Fibroblast of skin of right quadriceps (primary cell): Measurements from ENCODE around the gene CELSR2.

Experiments used
- DNase-seq: peaks from one replicate; pipeline ENCODE4 v3.0.0-alpha.2; 2013

Gene CELSR2

DNA sequence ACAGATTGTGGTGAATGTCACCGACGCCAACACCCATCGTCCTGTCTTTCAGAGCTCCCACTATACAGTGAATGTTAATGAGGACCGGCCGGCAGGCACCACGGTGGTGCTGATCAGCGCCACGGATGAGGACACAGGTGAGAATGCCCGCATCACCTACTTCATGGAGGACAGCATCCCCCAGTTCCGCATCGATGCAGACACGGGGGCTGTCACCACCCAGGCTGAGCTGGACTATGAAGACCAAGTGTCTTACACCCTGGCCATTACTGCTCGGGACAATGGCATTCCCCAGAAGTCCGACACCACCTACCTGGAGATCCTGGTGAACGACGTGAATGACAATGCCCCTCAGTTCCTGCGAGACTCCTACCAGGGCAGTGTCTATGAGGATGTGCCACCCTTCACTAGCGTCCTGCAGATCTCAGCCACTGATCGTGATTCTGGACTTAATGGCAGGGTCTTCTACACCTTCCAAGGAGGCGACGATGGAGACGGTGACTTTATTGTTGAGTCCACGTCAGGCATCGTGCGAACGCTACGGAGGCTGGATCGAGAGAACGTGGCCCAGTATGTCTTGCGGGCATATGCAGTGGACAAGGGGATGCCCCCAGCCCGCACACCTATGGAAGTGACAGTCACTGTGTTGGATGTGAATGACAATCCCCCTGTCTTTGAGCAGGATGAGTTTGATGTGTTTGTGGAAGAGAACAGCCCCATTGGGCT lies 3.0 kb downstream of the CELSR2 start:
- DNase-seq, result no peak

DNA sequence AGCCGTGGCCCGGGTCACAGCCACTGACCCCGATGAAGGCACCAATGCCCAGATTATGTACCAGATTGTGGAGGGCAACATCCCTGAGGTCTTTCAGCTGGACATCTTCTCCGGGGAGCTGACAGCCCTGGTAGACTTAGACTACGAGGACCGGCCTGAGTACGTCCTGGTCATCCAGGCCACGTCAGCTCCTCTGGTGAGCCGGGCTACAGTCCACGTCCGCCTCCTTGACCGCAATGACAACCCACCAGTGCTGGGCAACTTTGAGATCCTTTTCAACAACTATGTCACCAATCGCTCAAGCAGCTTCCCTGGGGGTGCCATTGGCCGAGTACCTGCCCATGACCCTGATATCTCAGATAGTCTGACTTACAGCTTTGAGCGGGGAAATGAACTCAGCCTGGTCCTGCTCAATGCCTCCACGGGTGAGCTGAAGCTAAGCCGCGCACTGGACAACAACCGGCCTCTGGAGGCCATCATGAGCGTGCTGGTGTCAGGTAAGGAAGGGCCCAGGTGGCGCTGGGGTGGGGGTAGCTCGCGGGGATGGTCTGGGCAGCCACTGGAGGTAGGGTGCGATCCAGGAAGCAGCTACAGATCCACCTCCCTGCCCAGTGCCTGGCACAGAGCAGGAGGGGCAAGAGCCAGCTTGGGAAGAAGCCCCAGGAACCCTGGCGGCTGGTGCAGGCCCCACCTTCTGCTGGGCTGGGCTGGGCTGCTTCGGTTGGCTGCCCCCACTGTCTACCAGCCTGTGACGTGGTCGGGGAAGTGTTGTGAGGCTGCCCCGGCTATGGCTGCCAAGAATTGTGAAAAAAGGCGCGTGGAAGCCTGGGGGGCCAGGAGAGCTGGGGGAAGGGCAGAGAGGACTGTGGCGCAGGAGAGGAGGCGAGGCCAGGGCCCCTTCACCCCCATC lies 3.8 kb downstream of the CELSR2 start:
- no peak for DNase-seq

DNA sequence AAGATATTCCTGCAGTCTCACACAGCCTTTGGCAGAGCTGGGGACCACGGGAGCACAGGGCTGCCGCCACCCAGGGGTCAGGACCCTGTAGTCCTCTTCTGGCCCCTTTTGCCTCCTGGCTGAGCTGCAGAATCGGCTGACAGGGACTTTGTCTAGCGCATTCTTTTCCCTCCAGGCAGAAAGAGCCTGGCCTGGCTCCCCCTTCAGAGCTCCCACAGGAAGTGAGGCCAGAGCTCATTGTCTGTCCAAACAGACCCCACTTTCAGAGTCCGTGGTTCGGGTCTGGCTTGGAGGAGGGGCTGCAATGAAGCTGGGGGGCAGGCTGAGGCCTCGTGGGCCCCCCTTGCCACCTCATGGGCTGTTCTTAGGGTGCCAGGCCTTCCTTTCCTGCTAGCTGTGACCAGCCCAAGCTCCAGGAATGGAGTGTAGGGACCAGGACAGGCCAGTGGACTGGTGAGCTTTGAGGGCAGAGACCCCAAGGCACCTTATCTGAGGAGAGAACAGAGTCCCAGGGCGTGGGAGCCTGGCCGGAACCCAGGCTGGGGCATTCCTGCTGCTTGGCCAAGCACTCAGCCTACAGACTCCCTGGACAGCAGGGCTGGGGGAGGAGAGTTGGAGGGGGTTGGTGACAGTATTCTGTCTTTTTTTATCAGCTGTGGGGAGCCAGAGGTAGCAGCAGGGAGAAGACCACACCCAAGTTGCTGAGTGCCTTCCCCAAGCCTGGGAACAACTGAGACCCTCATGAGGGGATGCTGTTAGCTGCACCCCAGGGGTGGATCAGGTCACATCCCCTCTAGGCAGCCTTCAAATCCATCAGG lies 4.7 kb downstream of the CELSR2 start:
- no peak for DNase-seq

DNA sequence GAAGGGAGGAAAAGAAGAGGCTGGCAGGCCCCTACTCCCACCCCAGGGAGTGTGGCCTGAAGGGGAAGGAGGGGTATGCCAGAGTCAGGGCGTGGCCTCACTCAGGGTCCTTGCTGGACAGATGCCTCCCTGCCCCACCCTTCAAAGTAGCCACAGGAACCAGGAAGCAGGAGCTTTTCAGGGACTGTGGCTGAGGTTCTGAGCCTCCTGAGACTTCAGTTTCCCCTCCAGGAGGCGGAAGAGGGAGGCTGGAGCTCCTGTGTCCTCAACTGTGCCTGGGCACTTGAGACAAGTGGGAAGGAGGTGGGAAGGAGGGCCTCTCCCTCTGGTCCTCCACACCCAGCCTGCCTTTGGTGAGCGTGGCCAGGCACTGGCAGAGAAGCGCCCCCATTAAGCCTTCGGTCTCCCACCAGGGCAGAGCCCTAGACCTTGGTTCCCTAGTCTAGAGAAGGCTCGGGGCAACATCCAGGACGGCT lies 5.3 kb downstream of the CELSR2 start:
- DNase-seq, result no peak

DNA sequence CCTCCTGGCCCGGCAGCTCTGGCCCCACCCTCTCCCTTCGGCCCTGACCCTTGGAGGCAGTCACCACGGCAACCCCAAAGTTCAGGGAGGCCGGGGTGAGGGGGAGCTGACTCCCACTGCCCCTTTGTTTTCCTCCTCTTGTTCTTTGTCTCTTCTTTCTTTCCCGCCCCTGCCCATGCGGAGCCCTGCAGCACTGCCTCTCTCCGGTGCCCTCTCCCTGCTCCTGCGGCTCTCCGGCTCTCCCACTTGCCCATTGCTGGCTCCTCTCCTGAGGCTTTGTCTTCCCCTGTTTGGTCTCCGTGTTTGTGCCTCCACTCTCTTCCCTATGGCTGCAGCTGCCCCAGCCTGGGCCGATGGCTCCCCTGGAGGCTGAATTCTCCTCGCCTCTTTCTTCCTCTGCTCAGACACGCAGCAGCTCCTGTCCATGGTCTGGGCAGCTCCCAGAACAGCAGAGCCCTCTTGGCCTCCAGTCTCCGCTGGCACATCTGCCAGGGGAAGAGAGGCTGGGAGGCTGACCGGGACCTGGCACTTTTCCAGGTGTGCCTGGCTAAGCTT lies 5.8 kb downstream of the CELSR2 start:
- DNase-seq, result no peak

DNA sequence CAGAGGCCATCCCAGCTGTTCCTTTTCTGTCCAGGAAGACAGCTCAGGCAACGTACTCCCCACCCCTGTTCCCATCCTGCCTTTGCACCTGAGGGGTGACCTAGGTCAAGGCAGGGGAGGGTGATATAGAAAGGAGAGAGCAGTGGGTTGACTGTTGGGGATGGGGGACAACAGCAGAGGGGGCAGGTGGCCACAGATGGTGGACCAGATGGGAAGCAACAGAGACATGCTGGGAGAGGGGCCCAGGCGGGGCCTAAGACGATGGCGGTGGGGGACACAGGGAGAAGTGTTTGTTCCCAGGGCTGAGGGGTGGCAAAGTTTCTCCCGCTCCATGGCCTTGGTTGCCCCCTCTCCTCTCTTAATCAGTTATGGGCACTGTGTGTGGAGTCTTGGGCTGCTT lies 6.3 kb downstream of the CELSR2 start:
- no peak for DNase-seq

DNA sequence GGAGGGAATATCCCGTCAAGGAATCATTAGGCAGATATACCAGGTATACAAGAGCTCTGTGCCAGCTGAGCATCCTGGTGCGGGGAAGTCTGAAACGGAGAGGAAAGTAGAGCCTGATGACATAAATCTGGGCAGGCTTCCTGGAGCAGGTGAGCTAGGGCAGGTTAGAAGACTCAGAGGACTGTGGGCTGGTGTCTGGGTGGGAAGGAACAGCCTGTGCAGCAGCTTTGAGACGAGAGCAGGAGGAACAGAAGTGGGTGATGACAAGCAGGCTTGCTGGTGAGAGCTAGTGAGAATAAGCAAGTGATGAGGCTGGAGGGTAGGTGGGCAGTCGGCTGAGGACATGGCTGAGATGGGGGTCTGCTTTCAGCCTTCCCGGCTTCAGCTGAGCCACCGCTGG lies 6.7 kb downstream of the CELSR2 start:
- DNase-seq, result no peak

DNA sequence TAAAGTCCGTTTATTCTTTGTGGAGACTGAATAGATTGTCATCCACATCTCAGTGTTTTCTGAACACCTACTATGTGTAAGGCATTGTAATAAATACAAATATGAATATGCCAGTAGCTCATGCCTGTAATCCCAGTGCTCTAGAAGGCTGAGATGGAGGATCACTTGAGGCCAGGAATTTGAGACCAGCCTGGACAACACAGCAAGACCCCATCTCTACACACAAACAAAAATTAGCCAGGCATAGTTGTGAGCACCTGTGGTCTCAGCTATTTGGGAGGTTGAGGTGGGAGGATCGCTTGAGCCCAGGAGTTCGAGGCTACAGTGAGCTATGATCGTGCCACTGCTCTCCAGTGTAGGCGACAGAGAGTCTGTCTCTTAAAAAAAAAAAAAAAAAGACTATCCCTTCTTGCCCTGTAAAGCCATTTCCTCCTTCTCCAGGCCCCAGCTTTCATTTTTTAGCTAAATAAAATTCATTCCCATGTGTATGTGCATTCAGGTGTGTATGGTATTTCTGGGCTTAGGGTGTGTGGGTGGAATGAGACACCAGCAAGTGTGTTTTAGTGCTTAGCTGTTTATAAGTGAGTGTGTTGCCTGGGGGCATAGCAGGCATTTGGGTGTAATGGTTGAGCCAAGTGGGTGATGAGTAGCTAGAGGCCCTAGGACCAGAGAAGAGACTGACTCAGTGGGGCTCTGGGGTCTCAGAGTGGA lies 7.8 kb downstream of the CELSR2 start:
- DNase-seq, result no peak

DNA sequence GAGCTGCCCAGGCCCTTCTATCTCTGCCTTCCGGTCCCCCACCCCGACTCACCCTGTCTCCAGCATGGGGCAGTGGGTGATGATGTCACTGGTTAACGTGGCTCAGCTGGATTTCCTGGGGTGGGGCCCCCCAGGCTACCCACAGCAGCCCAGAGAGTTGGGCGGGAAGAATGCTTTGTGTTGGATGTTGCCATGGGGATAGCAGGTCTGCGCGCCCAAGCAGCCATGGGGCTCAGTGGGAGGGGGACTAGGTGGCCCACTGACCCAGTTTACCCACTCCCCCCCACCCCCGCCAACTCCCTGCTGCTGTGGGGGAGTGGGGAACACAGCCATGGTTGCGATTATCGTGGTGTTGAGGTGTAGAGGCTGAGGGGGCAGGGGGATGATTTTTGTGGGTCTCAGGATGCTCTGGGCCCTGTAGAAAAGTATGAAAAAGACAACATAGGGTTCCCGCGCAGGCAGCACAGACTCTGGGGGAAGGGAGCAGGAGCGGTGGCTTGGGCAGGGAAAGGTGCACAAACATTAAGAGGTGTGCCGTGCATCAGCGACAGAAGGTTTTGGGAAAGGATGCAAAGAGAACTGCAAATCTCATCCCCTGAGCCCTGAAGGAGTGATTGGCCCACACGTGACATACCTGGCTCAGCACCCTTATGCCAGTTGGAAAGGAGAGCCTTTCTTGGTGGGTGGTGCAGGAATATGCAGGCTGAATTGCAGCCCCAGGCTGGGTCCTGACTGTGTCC lies 8.5 kb downstream of the CELSR2 start:
- no peak for DNase-seq

DNA sequence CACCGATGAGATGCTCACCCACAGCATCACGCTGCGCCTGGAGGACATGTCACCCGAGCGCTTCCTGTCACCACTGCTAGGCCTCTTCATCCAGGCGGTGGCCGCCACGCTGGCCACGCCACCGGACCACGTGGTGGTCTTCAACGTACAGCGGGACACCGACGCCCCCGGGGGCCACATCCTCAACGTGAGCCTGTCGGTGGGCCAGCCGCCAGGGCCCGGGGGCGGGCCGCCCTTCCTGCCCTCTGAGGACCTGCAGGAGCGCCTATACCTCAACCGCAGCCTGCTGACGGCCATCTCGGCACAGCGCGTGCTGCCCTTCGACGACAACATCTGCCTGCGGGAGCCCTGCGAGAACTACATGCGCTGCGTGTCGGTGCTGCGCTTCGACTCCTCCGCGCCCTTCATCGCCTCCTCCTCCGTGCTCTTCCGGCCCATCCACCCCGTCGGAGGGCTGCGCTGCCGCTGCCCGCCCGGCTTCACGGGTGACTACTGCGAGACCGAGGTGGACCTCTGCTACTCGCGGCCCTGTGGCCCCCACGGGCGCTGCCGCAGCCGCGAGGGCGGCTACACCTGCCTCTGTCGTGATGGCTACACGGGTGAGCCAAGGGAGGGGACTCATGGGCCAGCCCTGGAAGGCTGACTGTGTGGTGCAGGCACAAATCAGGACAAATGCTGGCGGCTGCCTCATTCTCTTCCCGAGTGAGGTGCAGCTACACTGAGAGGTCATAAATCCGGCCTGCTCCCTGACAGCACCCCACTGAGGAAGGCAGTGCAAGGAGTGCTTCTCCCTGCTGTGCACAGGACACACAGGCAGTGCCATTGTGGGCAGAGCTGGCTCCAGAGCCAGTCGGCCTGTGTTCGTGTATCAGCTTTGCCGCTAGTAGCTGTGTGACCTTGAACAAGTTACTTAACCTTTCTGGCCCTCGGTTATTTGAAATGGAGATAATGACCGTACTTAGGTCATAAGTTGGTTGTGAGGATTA lies 9.4 kb downstream of the CELSR2 start:
- DNase-seq, result no peak

DNA sequence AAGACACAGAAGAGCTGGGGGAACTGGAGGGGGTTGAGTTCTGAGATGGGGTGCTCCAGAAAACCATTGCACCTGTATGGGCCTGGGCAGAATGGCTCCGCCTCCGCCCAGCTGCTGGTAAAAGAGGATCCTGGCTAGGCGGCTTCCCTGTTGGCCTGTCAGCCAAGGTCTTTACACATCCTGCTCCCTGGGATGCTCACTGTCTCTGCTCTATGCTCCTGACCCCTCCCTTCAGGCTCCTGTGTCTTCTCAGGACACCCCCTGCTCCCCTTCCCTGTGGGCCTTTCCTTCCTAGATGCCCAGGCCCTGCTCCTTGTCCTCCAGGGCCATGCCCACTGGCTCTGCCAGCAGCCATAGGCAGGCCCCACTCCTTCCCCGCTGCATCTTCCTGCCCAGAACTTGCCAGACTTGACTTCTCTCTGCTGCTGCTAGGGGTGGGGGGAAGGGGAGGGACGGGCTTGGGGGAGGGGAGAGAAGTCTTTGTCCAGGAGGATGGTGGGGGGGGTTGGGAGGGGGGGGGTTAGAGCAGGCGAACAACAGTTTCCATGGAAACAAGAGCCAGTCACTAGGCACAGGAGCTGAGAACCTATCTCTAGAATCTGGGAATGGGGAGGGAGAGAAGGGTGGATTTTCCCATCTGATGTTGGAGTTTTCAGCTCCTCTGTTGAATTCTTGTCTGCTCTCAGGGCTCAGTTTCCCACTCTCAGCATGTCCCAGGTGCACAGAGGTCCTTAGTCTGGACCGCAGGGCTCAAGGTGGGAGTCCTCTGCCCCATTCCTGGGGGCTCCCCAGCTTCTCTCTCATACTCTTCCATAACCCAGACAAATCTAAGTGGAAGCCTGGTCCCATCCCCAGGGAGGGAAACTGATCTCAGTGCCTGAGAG lies 10.6 kb downstream of the CELSR2 start:
- no peak for DNase-seq

DNA sequence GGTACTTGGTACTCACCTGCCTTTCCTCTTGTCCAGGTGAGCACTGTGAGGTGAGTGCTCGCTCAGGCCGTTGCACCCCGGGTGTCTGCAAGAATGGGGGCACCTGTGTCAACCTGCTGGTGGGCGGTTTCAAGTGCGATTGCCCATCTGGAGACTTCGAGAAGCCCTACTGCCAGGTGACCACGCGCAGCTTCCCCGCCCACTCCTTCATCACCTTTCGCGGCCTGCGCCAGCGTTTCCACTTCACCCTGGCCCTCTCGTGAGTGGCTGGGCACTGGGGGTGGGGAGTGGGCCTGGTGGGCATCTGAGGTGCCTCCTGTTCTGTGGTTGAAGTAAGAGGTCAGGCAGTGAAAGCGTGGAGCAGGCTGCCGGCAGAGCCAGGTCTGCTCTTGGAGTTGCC lies 11.7 kb downstream of the CELSR2 start:
- DNase-seq, result no peak

DNA sequence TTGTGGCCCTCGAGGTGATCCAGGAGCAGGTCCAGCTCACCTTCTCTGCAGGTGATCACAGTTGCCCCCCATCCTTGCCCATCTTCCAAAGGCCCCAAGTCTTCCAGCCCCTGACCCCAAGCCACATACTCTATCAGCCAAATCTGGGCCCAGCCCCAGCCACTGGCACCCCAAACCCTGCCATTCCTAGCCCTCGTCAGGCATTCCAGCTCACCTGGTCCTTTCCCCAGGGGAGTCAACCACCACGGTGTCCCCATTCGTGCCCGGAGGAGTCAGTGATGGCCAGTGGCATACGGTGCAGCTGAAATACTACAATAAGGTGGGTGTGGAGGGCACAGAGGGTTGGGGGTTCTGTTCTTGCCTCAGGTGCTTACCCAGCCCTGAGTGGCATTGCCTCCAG lies 12.2 kb downstream of the CELSR2 start:
- no peak for DNase-seq

DNA sequence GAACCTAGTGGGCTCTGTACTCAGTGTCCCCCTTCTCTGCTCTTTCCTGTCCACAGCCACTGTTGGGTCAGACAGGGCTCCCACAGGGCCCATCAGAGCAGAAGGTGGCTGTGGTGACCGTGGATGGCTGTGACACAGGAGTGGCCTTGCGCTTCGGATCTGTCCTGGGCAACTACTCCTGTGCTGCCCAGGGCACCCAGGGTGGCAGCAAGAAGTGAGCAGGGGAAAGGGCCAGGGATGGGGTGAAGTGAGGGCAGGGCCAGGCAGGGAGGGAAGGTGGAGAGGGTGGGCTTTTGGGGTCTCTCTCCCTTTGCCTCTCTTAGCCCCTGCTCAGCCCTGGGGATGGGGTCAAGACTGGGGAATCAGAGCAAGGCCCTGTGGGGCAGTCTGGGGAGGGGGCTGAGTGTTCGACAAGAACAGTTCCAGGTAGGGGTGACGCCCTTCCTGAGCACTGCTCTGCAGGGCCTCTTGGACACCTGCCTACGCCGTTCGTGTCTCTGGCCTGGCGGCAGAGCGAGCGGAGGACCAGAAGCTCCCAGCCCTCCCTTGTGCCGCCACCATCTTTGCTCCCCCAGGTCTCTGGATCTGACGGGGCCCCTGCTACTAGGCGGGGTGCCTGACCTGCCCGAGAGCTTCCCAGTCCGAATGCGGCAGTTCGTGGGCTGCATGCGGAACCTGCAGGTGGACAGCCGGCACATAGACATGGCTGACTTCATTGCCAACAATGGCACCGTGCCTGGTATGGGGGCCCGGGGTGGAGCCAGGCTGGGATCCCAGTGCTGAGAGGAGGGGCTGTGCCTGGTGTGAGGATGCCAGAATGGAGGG lies 13.1 kb downstream of the CELSR2 start:
- no peak for DNase-seq

DNA sequence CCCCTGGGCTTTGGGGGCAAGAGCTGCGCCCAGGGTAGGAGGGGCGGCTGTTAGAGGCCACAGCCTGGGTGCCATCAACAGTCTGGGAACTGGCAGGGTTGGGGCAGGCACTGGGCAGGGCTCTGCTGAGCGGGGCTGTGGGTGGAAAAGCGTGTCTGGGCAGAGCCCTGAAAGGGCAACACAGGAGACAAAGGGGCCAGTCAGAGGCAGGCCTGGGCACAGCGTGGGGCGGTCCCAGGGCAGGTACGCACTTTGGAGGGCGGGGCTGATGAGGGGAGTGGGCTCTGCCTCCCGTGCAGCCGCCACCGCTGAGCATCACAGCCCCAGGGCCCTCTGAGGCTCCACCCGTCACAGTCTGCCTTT lies 13.9 kb downstream of the CELSR2 start:
- no peak for DNase-seq

DNA sequence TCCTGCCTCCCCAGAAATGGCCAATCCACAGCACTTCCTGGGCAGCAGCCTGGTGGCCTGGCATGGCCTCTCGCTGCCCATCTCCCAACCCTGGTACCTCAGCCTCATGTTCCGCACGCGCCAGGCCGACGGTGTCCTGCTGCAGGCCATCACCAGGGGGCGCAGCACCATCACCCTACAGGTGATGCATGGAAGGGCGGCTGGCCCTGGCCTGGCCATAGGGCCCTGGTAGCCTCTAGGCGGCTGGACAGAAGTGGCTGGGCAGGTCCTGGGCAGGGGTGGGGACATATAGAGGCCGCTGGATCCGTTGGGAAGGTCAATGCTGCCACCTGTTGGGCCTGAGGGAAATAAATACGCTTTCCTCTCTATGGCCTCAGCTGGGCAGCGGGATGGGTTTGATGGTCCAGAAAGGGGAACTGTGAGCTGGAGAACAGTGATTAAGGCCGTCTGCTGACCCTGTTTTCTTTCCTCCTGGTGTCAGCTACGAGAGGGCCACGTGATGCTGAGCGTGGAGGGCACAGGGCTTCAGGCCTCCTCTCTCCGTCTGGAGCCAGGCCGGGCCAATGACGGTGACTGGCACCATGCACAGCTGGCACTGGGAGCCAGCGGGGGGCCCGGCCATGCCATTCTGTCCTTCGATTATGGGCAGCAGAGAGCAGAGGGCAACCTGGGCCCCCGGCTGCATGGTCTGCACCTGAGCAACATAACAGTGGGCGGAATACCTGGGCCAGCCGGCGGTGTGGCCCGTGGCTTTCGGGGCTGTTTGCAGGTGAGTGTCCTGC lies 14.4 kb downstream of the CELSR2 start:
- DNase-seq, result peak; percentile 59

DNA sequence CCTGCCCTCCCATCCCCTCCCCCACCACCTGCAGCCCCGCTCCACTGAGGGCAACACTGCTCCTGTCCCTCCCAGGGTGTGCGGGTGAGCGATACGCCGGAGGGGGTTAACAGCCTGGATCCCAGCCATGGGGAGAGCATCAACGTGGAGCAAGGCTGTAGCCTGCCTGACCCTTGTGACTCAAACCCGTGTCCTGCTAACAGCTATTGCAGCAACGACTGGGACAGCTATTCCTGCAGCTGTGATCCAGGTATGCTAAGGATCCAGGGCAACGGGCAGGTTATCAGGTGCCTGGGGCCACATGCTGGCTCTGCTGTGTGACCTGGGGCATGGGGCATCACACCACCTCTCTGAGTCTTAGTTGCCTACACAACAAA lies 15.0 kb downstream of the CELSR2 start:
- DNase-seq, result no peak

DNA sequence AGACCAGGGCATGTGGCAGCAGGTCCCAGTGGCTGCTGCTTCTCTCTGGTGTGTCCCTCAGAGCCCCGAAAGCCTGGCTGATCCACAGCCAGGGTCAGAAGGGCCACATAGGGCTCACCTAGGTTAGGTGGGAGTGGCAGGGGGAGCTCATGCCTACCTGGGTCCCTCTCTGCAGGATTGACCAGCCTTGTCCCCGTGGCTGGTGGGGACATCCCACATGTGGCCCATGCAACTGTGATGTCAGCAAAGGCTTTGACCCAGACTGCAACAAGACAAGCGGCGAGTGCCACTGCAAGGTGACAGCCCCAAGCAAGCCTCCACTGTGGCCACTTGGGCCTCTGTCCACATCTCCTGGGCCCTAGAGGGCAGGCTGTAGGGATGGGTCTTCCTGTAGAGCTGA lies 15.7 kb downstream of the CELSR2 start:
- DNase-seq, result no peak
